CD14-positive monocyte (primary cell): ENCODE data around the gene ABHD5. TPM values are rescaled to one million over a fixed set of nuclear protein-coding genes. Genes with fewer than 3 reads are reported as not detected.

Source experiments
- DNase-seq, 3 donors: peaks; one replicate each; pipeline ENCODE4 v3.0.0-alpha.2; 2011 to 2022
- H2AFZ ChIP-seq: 2 replicates; pipeline ENCODE4 v1.6.0; 2012; ENCODE audit warnings: mild to moderate bottlenecking, low read depth, low read length, inconsistent platforms; ENCODE audit not compliant: insufficient read depth, poor library complexity, severe bottlenecking
- H3K27ac ChIP-seq, 2 donors: 1 replicate in 1 of 2; 2 replicates in 1 of 2; pipeline ENCODE4 v1.5.1; 2012 to 2013; ENCODE audit warnings: low read length in 2 of 2, control low read depth in 1 of 2, inconsistent platforms in 1 of 2, low read depth in 1 of 2, mild to moderate bottlenecking in 1 of 2
- H3K27me3 ChIP-seq, 2 donors: one replicate each; pipeline versions ENCODE4 v1.6.0 to v1.6.1; 2011 to 2013; ENCODE audit warnings: low read length in 2 of 2; ENCODE audit not compliant: control insufficient read depth in 2 of 2, insufficient read depth in 2 of 2
- H3K36me3 ChIP-seq, 2 donors: replicated peaks in 1 of 2; 1 replicate in 1 of 2; 2 replicates in 1 of 2; pipeline versions ENCODE4 v1.5.1 to v1.6.1; 2012 to 2013; ENCODE audit warnings: low read length in 2 of 2, control low read depth in 1 of 2, inconsistent platforms in 1 of 2, mild to moderate bottlenecking in 1 of 2; ENCODE audit not compliant: insufficient read depth in 2 of 2, control insufficient read depth in 1 of 2
- H3K4me1 ChIP-seq, 2 donors: 1 replicate in 1 of 2; 2 replicates in 1 of 2; pipeline versions ENCODE4 v1.5.1 to v1.6.1; 2012 to 2013; ENCODE audit warnings: low read length in 2 of 2, control low read depth in 1 of 2, inconsistent platforms in 1 of 2, mild to moderate bottlenecking in 1 of 2, moderate library complexity in 1 of 2; ENCODE audit not compliant: insufficient read depth in 2 of 2, control insufficient read depth in 1 of 2
- H3K4me2 ChIP-seq: replicated peaks from 2 replicates; pipeline ENCODE3; 2012; ENCODE audit warnings: low read length, moderate library complexity, mild to moderate bottlenecking; ENCODE audit not compliant: poor library complexity, severe bottlenecking; ENCODE audit errors: extremely low read depth
- H3K4me3 ChIP-seq, 3 experiments: fragments of 200-600 bp in 1 of 3; sonication (generic) in 1 of 3; replicated peaks in 1 of 3; 1 replicate in 2 of 3; 2 replicates in 1 of 3; pipeline ENCODE4 v1.5.1; 2011 to 2013; ENCODE audit warnings: low read length in 3 of 3, mild to moderate bottlenecking in 3 of 3, control low read depth in 2 of 3, low read depth in 2 of 3, inconsistent platforms in 1 of 3, moderate library complexity in 1 of 3
- H3K79me2 ChIP-seq: 2 replicates; pipeline ENCODE4 v1.6.0; 2012; ENCODE audit warnings: mild to moderate bottlenecking, control low read depth, inconsistent platforms, low read length, moderate library complexity; ENCODE audit not compliant: insufficient read depth
- H3K9ac ChIP-seq: 2 replicates; pipeline ENCODE4 v1.6.0; 2017; ENCODE audit warnings: low read length, mild to moderate bottlenecking; ENCODE audit not compliant: insufficient read depth, poor library complexity, severe bottlenecking
- H3K9me3 ChIP-seq, 2 donors: replicated peaks in 1 of 2; 1 replicate in 1 of 2; 2 replicates in 1 of 2; pipeline versions ENCODE4 v1.5.1 to v1.6.1; 2012 to 2013; ENCODE audit warnings: low read length in 2 of 2, control low read depth in 1 of 2; ENCODE audit not compliant: control insufficient read depth in 1 of 2, insufficient read depth in 1 of 2
- H4K20me1 ChIP-seq: 2 replicates; pipeline ENCODE4 v1.6.0; 2012; ENCODE audit warnings: mild to moderate bottlenecking, low read length, control low read depth, moderate library complexity; ENCODE audit not compliant: insufficient read depth
- H3K27ac Mint-ChIP-seq, 7 donors: one replicate each; pipeline ENCODE4 v1.8.0; 2020; ENCODE audit warnings: mild to moderate bottlenecking in 7 of 7, mixed read lengths in 7 of 7, moderate library complexity in 6 of 7, inconsistent platforms in 2 of 7
- H3K27me3 Mint-ChIP-seq, 3 donors: one replicate each; pipeline ENCODE4 v1.8.0; 2021 to 2022; ENCODE audit warnings: low read depth in 3 of 3, mild to moderate bottlenecking in 3 of 3, mixed read lengths in 3 of 3, moderate library complexity in 3 of 3, inconsistent platforms in 1 of 3
- H3K36me3 Mint-ChIP-seq, 2 donors: one replicate each; pipeline ENCODE4 v1.8.0; 2020; ENCODE audit warnings: mixed read lengths in 2 of 2, inconsistent platforms in 1 of 2, mild to moderate bottlenecking in 1 of 2
- H3K4me1 Mint-ChIP-seq: one replicate; pipeline ENCODE4 v1.8.0; 2020; ENCODE audit warnings: mild to moderate bottlenecking, mixed read lengths
- H3K4me3 Mint-ChIP-seq, 2 donors: one replicate each; pipeline ENCODE4 v1.8.0; 2020; ENCODE audit warnings: mild to moderate bottlenecking in 2 of 2, mixed read lengths in 2 of 2, moderate library complexity in 1 of 2
- H3K9me3 Mint-ChIP-seq, 7 donors: one replicate each; pipeline ENCODE4 v1.8.0; 2020 to 2022; ENCODE audit warnings: mixed read lengths in 7 of 7, mild to moderate bottlenecking in 6 of 7, moderate library complexity in 6 of 7, inconsistent platforms in 2 of 7
- WGBS: methylation state at CpG from one replicate; pipeline ENCODE4 v1.1.5; 2013; ENCODE audit warnings: missing lambda C conversion rate; ENCODE audit not compliant: insufficient coverage; 5-methylcytosine and 5-hydroxymethylcytosine counted together
- intact Hi-C, 2 donors: fragments of 100-400 bp; cut with micrococcal nuclease; formaldehyde crosslinking; loops; one replicate each; pipeline versions ENCODE4 v1.15.0 to v1.15.1; 2023
- polyA plus RNA-seq, 3 donors: library from polyadenylated mRNA; depleted of rRNA in 1 of 3; unstranded in 2 of 3; stranded (reverse) in 1 of 3; fragments of 300-500 nt in 2 of 3; fragments of >200 nt in 1 of 3; fragmentation: Illumina TruSeq in 2 of 3; gene quantifications; 1 replicate in 2 of 3; 2 replicates in 1 of 3; pipeline ENCODE4 v1.2.3, GENCODE V29; 2012 to 2021
- TF ChIP-seq, protein P1 (sequence below): fragments of 200-600 bp; IDR thresholded peaks from one replicate; pipeline ENCODE4 v1.8.0; 2022; ENCODE audit warnings: antibody characterized with exemption, mild to moderate bottlenecking

The ABHD5 gene
- polyA plus RNA-seq, 3 donors = 32.9 to 40.0 (median 34.5) TPM

DNA sequence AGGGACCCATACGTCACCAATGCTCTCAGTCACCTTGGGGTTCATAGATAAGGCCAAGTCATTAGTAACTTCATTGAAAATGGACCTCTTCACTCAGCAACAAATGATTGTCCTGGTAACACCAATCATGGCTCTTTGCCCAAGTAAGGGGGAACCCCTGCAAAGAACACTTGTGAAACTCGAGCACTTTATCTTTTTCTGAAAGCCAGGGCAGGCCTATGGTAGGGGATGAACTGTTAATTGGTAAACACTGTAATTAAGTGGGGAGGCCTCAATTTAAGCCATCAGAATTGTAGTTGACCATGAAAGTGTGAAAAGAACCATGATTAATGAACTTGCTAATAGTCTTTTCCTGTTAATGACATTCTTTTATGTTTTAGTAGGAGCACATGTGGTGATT is 73.3 kb downstream of the ABHD5 start:
- no peaks in the 10 kb centered on the region for H3K79me2 ChIP-seq
- no peak overlapping the region for H2AFZ ChIP-seq
- TF ChIP-seq, protein P1, sequence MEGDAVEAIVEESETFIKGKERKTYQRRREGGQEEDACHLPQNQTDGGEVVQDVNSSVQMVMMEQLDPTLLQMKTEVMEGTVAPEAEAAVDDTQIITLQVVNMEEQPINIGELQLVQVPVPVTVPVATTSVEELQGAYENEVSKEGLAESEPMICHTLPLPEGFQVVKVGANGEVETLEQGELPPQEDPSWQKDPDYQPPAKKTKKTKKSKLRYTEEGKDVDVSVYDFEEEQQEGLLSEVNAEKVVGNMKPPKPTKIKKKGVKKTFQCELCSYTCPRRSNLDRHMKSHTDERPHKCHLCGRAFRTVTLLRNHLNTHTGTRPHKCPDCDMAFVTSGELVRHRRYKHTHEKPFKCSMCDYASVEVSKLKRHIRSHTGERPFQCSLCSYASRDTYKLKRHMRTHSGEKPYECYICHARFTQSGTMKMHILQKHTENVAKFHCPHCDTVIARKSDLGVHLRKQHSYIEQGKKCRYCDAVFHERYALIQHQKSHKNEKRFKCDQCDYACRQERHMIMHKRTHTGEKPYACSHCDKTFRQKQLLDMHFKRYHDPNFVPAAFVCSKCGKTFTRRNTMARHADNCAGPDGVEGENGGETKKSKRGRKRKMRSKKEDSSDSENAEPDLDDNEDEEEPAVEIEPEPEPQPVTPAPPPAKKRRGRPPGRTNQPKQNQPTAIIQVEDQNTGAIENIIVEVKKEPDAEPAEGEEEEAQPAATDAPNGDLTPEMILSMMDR = no peak
- H3K4me3 ChIP-seq = no peak overlapping the region
- WGBS = 83% methylated on average over 2 of the region's 2 CpGs
- no peak for DNase-seq
- Mint-ChIP-seq H3K4me3 (no peak overlapping the region), H3K4me1 (peaks cover 17% of the 10 kb centered on the region), H3K27ac (no peak overlapping the region), H3K36me3 (no peaks in the 10 kb centered on the region), H3K9me3 (no peaks in the 10 kb centered on the region), H3K27me3 (peaks cover 0 to 4% (median 0%) of the 10 kb centered on the region in 3 donors)
- H3K27ac ChIP-seq = no peak overlapping the region
- peaks cover 8 to 14% of the 10 kb centered on the region in 2 donors for H3K4me1 ChIP-seq
- H3K27me3 ChIP-seq = no peaks in the 10 kb centered on the region
- no peaks in the 10 kb centered on the region for H3K9me3 ChIP-seq
- no peaks in the 10 kb centered on the region for H4K20me1 ChIP-seq
- intact Hi-C loops = no loop called here
- no peak overlapping the region for H3K4me2 ChIP-seq
- H3K36me3 ChIP-seq = no peaks in the 10 kb centered on the region
- H3K9ac ChIP-seq = no peak overlapping the region

DNA sequence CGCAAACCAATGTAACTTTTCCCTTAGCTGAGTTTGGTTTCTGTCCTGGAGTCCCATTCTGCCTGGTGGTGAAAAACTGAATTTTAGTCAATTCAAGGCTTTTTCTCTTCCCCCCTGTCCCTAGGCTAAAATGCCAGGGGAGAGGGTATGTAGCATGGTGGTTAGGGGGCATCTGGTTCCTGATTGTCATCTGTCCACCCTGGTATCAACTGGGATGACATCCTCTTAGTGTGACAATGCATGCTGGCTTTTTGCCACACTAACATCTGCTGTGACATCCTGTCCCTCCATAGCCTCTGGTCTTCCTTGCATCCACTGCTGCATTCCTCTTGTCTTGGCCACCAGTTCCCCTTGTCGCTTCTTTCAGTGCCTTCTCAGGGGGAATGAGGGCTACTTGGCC is 73.7 kb downstream of the ABHD5 start:
- Histone ChIP-seq H3K4me3 (no peak overlapping the region), H4K20me1 (no peaks in the 10 kb centered on the region), H3K4me2 (no peak overlapping the region), H3K9ac (no peak overlapping the region), H3K27ac (no peak overlapping the region), H2AFZ (no peak overlapping the region), H3K36me3 (no peaks in the 10 kb centered on the region), H3K27me3 (no peaks in the 10 kb centered on the region), H3K4me1 (peaks cover 13 to 17% of the 10 kb centered on the region in 2 donors), H3K9me3 (no peaks in the 10 kb centered on the region), H3K79me2 (no peaks in the 10 kb centered on the region)
- 88% methylated on average over 1 of the region's 2 CpGs for WGBS
- intact Hi-C loops = no loop called here
- no peak for DNase-seq
- TF ChIP-seq, protein P1 = no peak
- H3K27ac Mint-ChIP-seq = no peak overlapping the region
- H3K36me3 Mint-ChIP-seq = no peaks in the 10 kb centered on the region
- no peak overlapping the region for H3K4me3 Mint-ChIP-seq
- H3K4me1 Mint-ChIP-seq = peaks cover 21% of the 10 kb centered on the region
- peaks cover 0 to 4% (median 0%) of the 10 kb centered on the region in 3 donors for H3K27me3 Mint-ChIP-seq
- peaks cover 0 to 2% (median 0%) of the 10 kb centered on the region in 7 donors for H3K9me3 Mint-ChIP-seq
